HCT116 (cell line): Measurements from ENCODE around the gene BCL2L11. TPM values are rescaled to one million over a fixed set of nuclear protein-coding genes. Genes with fewer than 3 reads are reported as not detected.
A peak's percentile ranks its signal among the peaks of the same experiment; 100 is the strongest.

Source experiments
- ATAC-seq: fragments of 200-7000 bp; cut with Tn5 transposase; 2 replicates; pipeline ENCODE4 v1.9.1; 2020; ENCODE audit warnings: mild to moderate bottlenecking, moderate library complexity
- BruUV-seq: library from RNA; stranded (reverse); fragments of 400-500 nt; replicated peaks from 2 replicates; lab custom pipeline; 2021; lab: Mats Ljungman, UMichigan
- CTCF ChIA-PET: fragments of 300-600 bp; sonication (Branson Sonifier 250); formaldehyde crosslinking; loops from one replicate; lab custom pipeline; 2021; ENCODE audit warnings: antibody characterized with exemption; lab: Charles Lee
- POLR2A ChIA-PET: fragments of 300-600, 350-600 bp; sonication (Branson Sonifier 250); formaldehyde crosslinking; loops from one replicate; lab custom pipeline; 2021; ENCODE audit warnings: antibody characterized with exemption; lab: Charles Lee
- RAD21 ChIA-PET, 2 experiments: fragments of 300-600 bp; sonication (Branson Sonifier 250); formaldehyde crosslinking; loops; one replicate each; lab custom pipeline; 2023; ENCODE audit warnings: low total read pairs in 2 of 2; ENCODE audit not compliant: uncharacterized antibody in 2 of 2, unreplicated experiment in 2 of 2, low non-redundant PET in 1 of 2; lab: Charles Lee
- DNase-seq: peaks from one replicate; pipeline ENCODE4 v3.0.0-alpha.2; 2010; ENCODE audit warnings: low read depth, low spot score
- H2AFZ ChIP-seq: fragments of 200-600 bp; shearing (Covaris generic), sonication (generic); 2 replicates; pipeline ENCODE4 v1.6.1; 2017; ENCODE audit warnings: low read depth, mixed run types, mixed read lengths, antibody characterized with exemption, low read length; ENCODE audit not compliant: poor library complexity, severe bottlenecking
- H3K27ac ChIP-seq: 2 replicates; pipeline ENCODE4 v1.5.1; 2012; ENCODE audit warnings: low read depth, low read length
- H3K27me3 ChIP-seq: fragments of 200-600 bp; sonication (generic); 2 replicates; pipeline ENCODE4 v1.6.1; 2016; ENCODE audit warnings: mixed run types, low read length, mixed read lengths; ENCODE audit not compliant: insufficient read depth
- H3K36me3 ChIP-seq, 2 experiments: fragments of 200-500 bp in 1 of 2; fragments of 200-600 bp in 1 of 2; sonication (Bioruptor generic) in 1 of 2; sonication (generic) in 1 of 2; 2 replicates each; pipeline versions ENCODE4 v1.5.1 to v1.6.1; 2014 to 2016; ENCODE audit warnings: low read length in 2 of 2, inconsistent platforms in 1 of 2, mixed read lengths in 1 of 2, mixed run types in 1 of 2; ENCODE audit not compliant: insufficient read depth in 2 of 2, control insufficient read depth in 1 of 2
- H3K4me1 ChIP-seq, 2 experiments: fragments of 200-600 bp in 1 of 2; sonication (generic) in 1 of 2; 2 replicates each; pipeline versions ENCODE4 v1.5.1 to v1.6.1; 2012 to 2017; ENCODE audit warnings: low read length in 2 of 2, inconsistent platforms in 1 of 2, mild to moderate bottlenecking in 1 of 2, mixed read lengths in 1 of 2, mixed run types in 1 of 2, moderate library complexity in 1 of 2; ENCODE audit not compliant: insufficient read depth in 2 of 2, control insufficient read depth in 1 of 2
- H3K4me2 ChIP-seq: fragments of 200-600 bp; sonication (generic); 2 replicates; pipeline ENCODE4 v1.6.1; 2017; ENCODE audit warnings: mixed run types, low read length, mixed read lengths
- H3K4me3 ChIP-seq, 2 experiments: fragments of 200-600 bp in 1 of 2; sonication (generic) in 1 of 2; replicated peaks in 1 of 2; 2 replicates each; pipeline ENCODE4 v1.5.1; 2011 to 2016; ENCODE audit warnings: low read length in 2 of 2, control low read depth in 1 of 2, low read depth in 1 of 2, mild to moderate bottlenecking in 1 of 2, mixed read lengths in 1 of 2, mixed run types in 1 of 2
- H3K79me2 ChIP-seq: fragments of 200-600 bp; sonication (generic); 2 replicates; pipeline ENCODE4 v1.6.1; 2017; ENCODE audit warnings: mild to moderate bottlenecking, mixed run types, low read length, moderate library complexity, mixed read lengths; ENCODE audit not compliant: insufficient read depth
- H3K9ac ChIP-seq: fragments of 200-600 bp; sonication (generic); 2 replicates; pipeline ENCODE4 v1.6.1; 2016; ENCODE audit warnings: low read length, mixed read lengths
- H3K9me2 ChIP-seq: fragments of 200-600 bp; sonication (generic), shearing (Covaris generic); 2 replicates; pipeline ENCODE4 v1.6.1; 2017; ENCODE audit warnings: mixed run types, mild to moderate bottlenecking, moderate library complexity; ENCODE audit not compliant: insufficient read depth
- H3K9me3 ChIP-seq, 2 experiments: fragments of 200-500 bp in 1 of 2; fragments of 200-600 bp in 1 of 2; sonication (Bioruptor generic) in 1 of 2; sonication (generic) in 1 of 2; 2 replicates each; pipeline ENCODE4 v1.6.1; 2014 to 2017; ENCODE audit warnings: low read length in 2 of 2, mixed read lengths in 2 of 2, inconsistent platforms in 1 of 2, low read depth in 1 of 2, mild to moderate bottlenecking in 1 of 2, mixed run types in 1 of 2, moderate library complexity in 1 of 2; ENCODE audit not compliant: control insufficient read depth in 1 of 2, insufficient read depth in 1 of 2
- H4K20me1 ChIP-seq: fragments of 200-600 bp; sonication (generic), shearing (Covaris generic); 2 replicates; pipeline ENCODE4 v1.6.1; 2017; ENCODE audit warnings: mixed run types, mild to moderate bottlenecking, moderate library complexity; ENCODE audit not compliant: insufficient read depth
- POLR2A ChIP-seq: IDR thresholded peaks from 2 replicates; pipeline ENCODE4 v1.7.0; 2011; ENCODE audit warnings: borderline replicate concordance; ENCODE audit not compliant: insufficient read depth, insufficient read length; ENCODE audit errors: extremely low read depth
- POLR2AphosphoS5 ChIP-seq: IDR thresholded peaks from 2 replicates; pipeline ENCODE4 v1.6.1; 2011; ENCODE audit warnings: mild to moderate bottlenecking, low read depth, low read length, moderate library complexity
- RAD21 ChIP-seq: IDR thresholded peaks from 2 replicates; pipeline ENCODE4 v1.6.1; 2012; ENCODE audit warnings: low read depth, mild to moderate bottlenecking
- REST ChIP-seq: IDR thresholded peaks from 2 replicates; pipeline ENCODE4 v1.6.1; 2012; ENCODE audit warnings: low read depth
- SIN3A ChIP-seq: IDR thresholded peaks from 2 replicates; pipeline ENCODE4 v1.6.1; 2012; ENCODE audit warnings: low read depth
- SRF ChIP-seq: IDR thresholded peaks from 2 replicates; pipeline ENCODE4 v1.6.1; 2012; ENCODE audit warnings: low read depth
- TCF7L2 ChIP-seq: IDR thresholded peaks from 2 replicates; pipeline ENCODE4 v1.7.0; 2011; ENCODE audit warnings: borderline replicate concordance, inconsistent platforms; ENCODE audit not compliant: insufficient read depth, insufficient read length; ENCODE audit errors: extremely low read depth
- ZFX ChIP-seq: fragments of 450-650 bp; IDR thresholded peaks from 2 replicates; pipeline ENCODE4 v1.6.1; 2017
- ZNF274 ChIP-seq: fragments of 200-500 bp; sonication (Bioruptor generic); IDR thresholded peaks from 2 replicates; pipeline ENCODE4 v1.6.1; 2014; ENCODE audit warnings: mild to moderate bottlenecking, low read depth, low read length, inconsistent platforms
- intact Hi-C: fragments of 100-400 bp; cut with micrococcal nuclease; formaldehyde crosslinking; loops from 2 replicates; pipeline ENCODE4 v1.10.0; 2022
- total RNA-seq: library from RNA; stranded (reverse); gene quantifications from one replicate; pipeline ENCODE4 v1.2.1, GENCODE V29; 2021; ENCODE audit not compliant: unreplicated experiment
- TF ChIP-seq, protein P1 (sequence below), 3 experiments: fragments of 200-600 bp in 1 of 3; sonication (generic) in 1 of 3; IDR thresholded peaks in 2 of 3; conservative IDR thresholded peaks in 1 of 3; 2 replicates each; pipeline ENCODE4 v1.5.1; 2012 to 2017; ENCODE audit warnings: low read depth in 2 of 3, low read length in 2 of 3, antibody characterized with exemption in 1 of 3, borderline replicate concordance in 1 of 3, control low read depth in 1 of 3, mild to moderate bottlenecking in 1 of 3, mixed read lengths in 1 of 3, mixed run types in 1 of 3, moderate library complexity in 1 of 3; ENCODE audit not compliant: insufficient read depth in 1 of 3

The BCL2L11 gene
- total RNA-seq, 1 experiment from 2014 or later: 17.8 TPM

DNA sequence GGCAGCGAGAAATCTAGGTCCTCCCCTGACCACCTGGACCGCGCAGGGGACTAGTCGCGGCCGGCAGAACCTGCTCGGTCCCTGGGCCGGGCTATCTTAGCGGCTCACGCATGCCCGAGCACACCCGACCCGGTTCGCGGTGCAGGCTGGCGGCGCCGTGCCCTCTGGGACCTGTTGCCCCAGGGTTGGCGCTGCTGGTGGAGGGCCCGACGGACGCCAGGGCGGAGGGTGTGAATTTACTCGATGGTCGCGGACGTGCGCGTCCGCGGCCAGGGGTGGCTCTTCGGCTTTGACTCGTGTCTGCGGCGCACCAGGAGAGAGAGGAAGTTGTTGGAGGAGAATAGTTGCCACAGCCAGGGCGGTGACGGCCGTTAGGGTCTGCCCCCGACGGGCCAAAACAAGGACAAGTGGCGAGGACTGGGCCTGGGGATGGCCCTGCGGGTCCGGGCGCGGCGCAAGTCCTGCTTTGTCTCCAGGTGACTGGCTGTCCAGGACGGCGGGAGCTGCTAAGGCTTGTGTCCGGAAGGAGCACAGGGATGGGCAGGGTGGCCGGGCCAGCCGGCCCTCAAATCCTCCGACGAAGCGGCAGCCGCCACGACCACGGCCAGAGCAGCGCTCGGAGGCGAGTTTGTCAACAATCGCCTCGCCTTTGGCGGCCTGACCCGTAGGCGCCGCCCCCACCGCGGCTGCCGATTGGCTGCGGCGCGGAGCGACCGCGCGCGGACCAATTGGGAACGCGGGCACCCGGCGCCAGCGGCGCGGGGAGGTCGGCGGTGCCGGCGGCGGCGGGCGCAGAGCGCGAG lies 1.3 kb downstream of the BCL2L11 start:
- Histone ChIP-seq H3K9me2 (no peaks in the 10 kb centered on the region), H3K4me1 (peaks cover 26 to 51% of the 10 kb centered on the region in 2 experiments), H3K9ac (peak overlapping the region; percentile 91), H3K36me3 (peaks cover 15 to 26% of the 10 kb centered on the region in 2 experiments; a peak in 3 of 4 replicates), H3K27ac (peak overlapping the region; percentile 81; the same call in 1 of the 2 replicates), H3K4me3 (peak overlapping the region; percentile 88 to 93), H3K27me3 (no peaks in the 10 kb centered on the region), H3K4me2 (peak overlapping the region; percentile 100), H2AFZ (no peak overlapping the region), H3K9me3 (no peaks in the 10 kb centered on the region), H4K20me1 (peaks cover 5% of the 10 kb centered on the region; the same call in 1 of the 2 replicates), H3K79me2 (peaks cover 49% of the 10 kb centered on the region)
- DNase-seq: peak; percentile 73
- ATAC-seq: peak; percentile 71
- intact Hi-C loops: no loop called here
- TF ChIP-seq ZNF274 (no peak), POLR2A (peak; percentile 33), ZFX (peak; percentile 8; the same call in 1 of the 2 replicates), POLR2AphosphoS5 (peak; percentile 55; the same call in 1 of the 2 replicates), TCF7L2 (peak; percentile 59)
- CTCF ChIA-PET: no interaction called here
- no TSS peak for BruUV-seq
- POLR2A ChIA-PET: interaction anchor here (1.4 kb wide), 1 partner anchor 56 kb away, joined by 3 read pairs; no protein-coding TSS in a partner anchor
- RAD21 ChIA-PET: no interaction called here

- intact Hi-C loops: no loop called here
- TF ChIP-seq POLR2AphosphoS5: no peak
- no peak for TF ChIP-seq ZNF274
- no peak for TF ChIP-seq TCF7L2
- TF ChIP-seq REST: no peak
- TF ChIP-seq SIN3A: no peak
- TF ChIP-seq, protein P1, sequence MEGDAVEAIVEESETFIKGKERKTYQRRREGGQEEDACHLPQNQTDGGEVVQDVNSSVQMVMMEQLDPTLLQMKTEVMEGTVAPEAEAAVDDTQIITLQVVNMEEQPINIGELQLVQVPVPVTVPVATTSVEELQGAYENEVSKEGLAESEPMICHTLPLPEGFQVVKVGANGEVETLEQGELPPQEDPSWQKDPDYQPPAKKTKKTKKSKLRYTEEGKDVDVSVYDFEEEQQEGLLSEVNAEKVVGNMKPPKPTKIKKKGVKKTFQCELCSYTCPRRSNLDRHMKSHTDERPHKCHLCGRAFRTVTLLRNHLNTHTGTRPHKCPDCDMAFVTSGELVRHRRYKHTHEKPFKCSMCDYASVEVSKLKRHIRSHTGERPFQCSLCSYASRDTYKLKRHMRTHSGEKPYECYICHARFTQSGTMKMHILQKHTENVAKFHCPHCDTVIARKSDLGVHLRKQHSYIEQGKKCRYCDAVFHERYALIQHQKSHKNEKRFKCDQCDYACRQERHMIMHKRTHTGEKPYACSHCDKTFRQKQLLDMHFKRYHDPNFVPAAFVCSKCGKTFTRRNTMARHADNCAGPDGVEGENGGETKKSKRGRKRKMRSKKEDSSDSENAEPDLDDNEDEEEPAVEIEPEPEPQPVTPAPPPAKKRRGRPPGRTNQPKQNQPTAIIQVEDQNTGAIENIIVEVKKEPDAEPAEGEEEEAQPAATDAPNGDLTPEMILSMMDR (IDR thresholded peaks at IDR 0.05 in 2 of 3, conservative IDR thresholded peaks at IDR 0.05 in 1 of 3; ENCODE audit: borderline replicate concordance in 1 of 3, insufficient read depth in 1 of 3, low read depth in 2 of 3, low read length in 2 of 3): no peak
- TF ChIP-seq RAD21: no peak
- no peak for TF ChIP-seq SRF
- H3K4me3 ChIP-seq: peak overlapping the region; percentile 68 to 93
- peak overlapping the region; percentile 75 for H3K9ac ChIP-seq
- H3K9me2 ChIP-seq: no peaks in the 10 kb centered on the region
- peak overlapping the region; percentile 100 for H3K4me2 ChIP-seq
- no peak overlapping the region for H2AFZ ChIP-seq
- ChIA-PET CTCF (no interaction called here), POLR2A (no interaction called here), RAD21 (no interaction called here)
- H3K36me3 ChIP-seq: peaks cover 18 to 26% of the 10 kb centered on the region in 2 experiments
- no peaks in the 10 kb centered on the region for H3K9me3 ChIP-seq
- H4K20me1 ChIP-seq: peaks cover 5% of the 10 kb centered on the region; the same call in 1 of the 2 replicates
- BruUV-seq: no TSS peak
- ATAC-seq: peak; percentile 23
- DNase-seq: no peak
- peaks cover 19 to 43% of the 10 kb centered on the region in 2 experiments for H3K4me1 ChIP-seq
- peak overlapping the region; percentile 56 for H3K27ac ChIP-seq
- no peaks in the 10 kb centered on the region for H3K27me3 ChIP-seq
- H3K79me2 ChIP-seq: peaks cover 55% of the 10 kb centered on the region
Observed at GRCh38 chr2:111122631-111123421, 2.1 kb downstream of the BCL2L11 start.
